ENCODE measurements around the gene ICAM3. TPM values are rescaled to one million over a fixed set of nuclear protein-coding genes. Genes with fewer than 3 reads are reported as not detected.

ICAM3 gene
- total RNA-seq, 1 donor: 3.6 TPM

- DNase-seq (ENCODE audit: insufficient read length, low spot score, missing footprints): peak; percentile 35
- H3K4me2 ChIP-seq (ENCODE audit: insufficient read depth, low read length): no peak overlapping the region
- H3K9me3 ChIP-seq (ENCODE audit: low read depth, low read length): no peaks in the 10 kb centered on the region
- H3K79me2 ChIP-seq (ENCODE audit: insufficient read depth, low read length): peaks cover 52% of the 10 kb centered on the region
- H3K27ac ChIP-seq (ENCODE audit: low read depth, low read length): no peak overlapping the region
- H3K27me3 ChIP-seq (ENCODE audit: insufficient read depth, low read length): no peaks in the 10 kb centered on the region
- no peak overlapping the region for H2AFZ ChIP-seq (ENCODE audit: low read length)
- peaks cover 51% of the 10 kb centered on the region for H3K36me3 ChIP-seq (ENCODE audit: insufficient read depth, low read length)
- peaks cover 21% of the 10 kb centered on the region for H3K4me1 ChIP-seq (ENCODE audit: insufficient read depth, low read length)
- no peak overlapping the region for H3K4me3 ChIP-seq (ENCODE audit: insufficient read depth, low read length)
- peaks cover 38% of the 10 kb centered on the region for H4K20me1 ChIP-seq (ENCODE audit: insufficient read depth, low read length)
- no peak for TF ChIP-seq CTCF (IDR thresholded peaks at IDR 0.05; ENCODE audit: extremely low read depth, low read depth, low read length)
Observed at GRCh38 chr19:10329555-10329954, 9.9 kb downstream of the ICAM3 start.

GRCh38 chr19:10328558-10329429 lies 10.6 kb downstream of the ICAM3 start:
- Histone ChIP-seq H3K4me1 (ENCODE audit: insufficient read depth, low read length) (peaks cover 14% of the 10 kb centered on the region), H3K9me3 (ENCODE audit: low read depth, low read length) (no peaks in the 10 kb centered on the region), H3K79me2 (ENCODE audit: insufficient read depth, low read length) (peaks cover 52% of the 10 kb centered on the region), H3K4me2 (ENCODE audit: insufficient read depth, low read length) (no peak overlapping the region), H3K27ac (ENCODE audit: low read depth, low read length) (no peak overlapping the region), H4K20me1 (ENCODE audit: insufficient read depth, low read length) (peaks cover 38% of the 10 kb centered on the region), H3K4me3 (ENCODE audit: insufficient read depth, low read length) (no peak overlapping the region), H3K27me3 (ENCODE audit: insufficient read depth, low read length) (no peaks in the 10 kb centered on the region), H2AFZ (ENCODE audit: low read length) (no peak overlapping the region), H3K36me3 (ENCODE audit: insufficient read depth, low read length) (peaks cover 57% of the 10 kb centered on the region)
- TF ChIP-seq CTCF (IDR thresholded peaks at IDR 0.05; ENCODE audit: extremely low read depth, low read depth, low read length): no peak
- peak; percentile 71 for DNase-seq (ENCODE audit: insufficient read length, low spot score, missing footprints)

GRCh38 chr19:10327793-10328192 lies 11.6 kb downstream of the ICAM3 start:
- Histone ChIP-seq H3K27me3 (ENCODE audit: insufficient read depth, low read length) (no peaks in the 10 kb centered on the region), H3K4me3 (ENCODE audit: insufficient read depth, low read length) (no peak overlapping the region), H3K9me3 (ENCODE audit: low read depth, low read length) (no peaks in the 10 kb centered on the region), H2AFZ (ENCODE audit: low read length) (no peak overlapping the region), H4K20me1 (ENCODE audit: insufficient read depth, low read length) (peaks cover 38% of the 10 kb centered on the region), H3K4me1 (ENCODE audit: insufficient read depth, low read length) (peaks cover 12% of the 10 kb centered on the region), H3K79me2 (ENCODE audit: insufficient read depth, low read length) (peaks cover 45% of the 10 kb centered on the region), H3K36me3 (ENCODE audit: insufficient read depth, low read length) (peaks cover 63% of the 10 kb centered on the region), H3K4me2 (ENCODE audit: insufficient read depth, low read length) (no peak overlapping the region), H3K27ac (ENCODE audit: low read depth, low read length) (no peak overlapping the region)
- peak; percentile 39 for DNase-seq (ENCODE audit: insufficient read length, low spot score, missing footprints)
- TF ChIP-seq CTCF (IDR thresholded peaks at IDR 0.05; ENCODE audit: extremely low read depth, low read depth, low read length): no peak

GRCh38 chr19:10325732-10326131 lies 13.7 kb downstream of the ICAM3 start:
- H3K79me2 ChIP-seq (ENCODE audit: insufficient read depth, low read length): peaks cover 27% of the 10 kb centered on the region
- H4K20me1 ChIP-seq (ENCODE audit: insufficient read depth, low read length): peaks cover 25% of the 10 kb centered on the region
- H3K27ac ChIP-seq (ENCODE audit: low read depth, low read length): no peak overlapping the region
- H3K4me3 ChIP-seq (ENCODE audit: insufficient read depth, low read length): no peak overlapping the region
- no peaks in the 10 kb centered on the region for H3K27me3 ChIP-seq (ENCODE audit: insufficient read depth, low read length)
- no peaks in the 10 kb centered on the region for H3K9me3 ChIP-seq (ENCODE audit: low read depth, low read length)
- H3K4me2 ChIP-seq (ENCODE audit: insufficient read depth, low read length): no peak overlapping the region
- peaks cover 82% of the 10 kb centered on the region for H3K36me3 ChIP-seq (ENCODE audit: insufficient read depth, low read length)
- no peak overlapping the region for H2AFZ ChIP-seq (ENCODE audit: low read length)
- TF ChIP-seq CTCF (IDR thresholded peaks at IDR 0.05; ENCODE audit: extremely low read depth, low read depth, low read length): no peak
- no peaks in the 10 kb centered on the region for H3K4me1 ChIP-seq (ENCODE audit: insufficient read depth, low read length)
- no peak for DNase-seq (ENCODE audit: insufficient read length, low spot score, missing footprints)

Data from osteoblast (primary cell).